ENCODE data around the gene NEU3.
"Not testable (repeated sequence)": the region's sequence is repeated elsewhere in the genome, so short reads cannot be mapped to it uniquely, and the experiment has no call there.

NEU3 gene

DNA sequence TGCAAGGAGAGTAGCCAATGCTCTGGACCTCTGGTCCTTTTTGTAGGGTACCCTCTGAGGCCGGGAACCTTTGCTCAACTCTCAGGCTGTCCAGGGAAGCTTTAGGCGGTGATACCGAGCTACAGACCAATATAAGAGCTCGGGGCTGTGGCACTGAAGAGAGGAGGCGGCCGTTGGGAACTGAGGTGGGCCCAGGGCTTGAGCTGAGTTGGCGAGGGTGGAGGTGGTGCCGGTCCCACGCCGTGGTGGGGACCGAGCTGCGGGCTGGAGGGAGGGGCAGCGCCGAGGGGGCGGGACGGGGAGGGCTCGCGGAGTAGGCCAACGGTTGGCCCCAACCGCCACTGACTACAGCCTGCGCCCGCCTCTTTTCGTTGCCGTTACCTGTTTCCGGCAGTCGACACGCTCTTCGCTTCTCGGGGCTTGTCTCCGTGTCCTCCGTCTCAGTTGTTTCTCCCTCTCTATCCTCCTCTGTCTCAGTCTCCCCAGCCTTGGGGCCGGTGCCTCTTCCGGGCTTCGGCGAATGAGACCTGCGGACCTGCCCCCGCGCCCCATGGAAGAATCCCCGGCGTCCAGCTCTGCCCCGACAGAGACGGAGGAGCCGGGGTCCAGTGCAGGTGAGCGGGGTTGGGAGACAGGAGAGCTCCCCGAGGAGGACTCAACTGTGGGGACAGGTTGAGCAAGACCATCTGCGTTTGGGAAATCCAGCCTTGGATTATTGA is at the start of gene NEU3:
Gene NEU3, plus strand, starts transcription at position 393 of the 719 bp plus-strand sequence. Its CDS starts 128 bp downstream, at position 521.
- DNase-seq (ENCODE audit: low spot score) = peak; percentile 48

DNA sequence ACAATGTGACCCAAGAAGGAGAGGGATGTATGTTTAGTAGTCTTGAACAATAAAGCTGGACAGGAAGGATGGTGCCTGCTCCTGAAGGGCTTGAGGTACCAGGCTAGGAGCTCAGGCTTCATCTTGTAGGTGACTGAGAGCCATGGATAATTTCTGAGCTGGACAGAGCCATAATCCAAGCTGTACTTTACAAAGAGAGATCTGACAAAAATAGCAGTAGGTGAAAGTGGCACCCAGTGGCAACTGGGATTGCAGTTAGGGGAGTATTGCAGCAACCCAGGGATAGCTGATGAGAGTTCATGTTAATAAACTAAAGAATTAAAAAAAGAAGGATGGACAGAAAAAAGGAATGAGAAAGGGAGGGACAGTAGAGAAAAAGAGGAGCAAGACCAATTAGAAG is 47.2 kb upstream of the NEU3 start:
- DNase-seq (ENCODE audit: low spot score) = no peak

DNA sequence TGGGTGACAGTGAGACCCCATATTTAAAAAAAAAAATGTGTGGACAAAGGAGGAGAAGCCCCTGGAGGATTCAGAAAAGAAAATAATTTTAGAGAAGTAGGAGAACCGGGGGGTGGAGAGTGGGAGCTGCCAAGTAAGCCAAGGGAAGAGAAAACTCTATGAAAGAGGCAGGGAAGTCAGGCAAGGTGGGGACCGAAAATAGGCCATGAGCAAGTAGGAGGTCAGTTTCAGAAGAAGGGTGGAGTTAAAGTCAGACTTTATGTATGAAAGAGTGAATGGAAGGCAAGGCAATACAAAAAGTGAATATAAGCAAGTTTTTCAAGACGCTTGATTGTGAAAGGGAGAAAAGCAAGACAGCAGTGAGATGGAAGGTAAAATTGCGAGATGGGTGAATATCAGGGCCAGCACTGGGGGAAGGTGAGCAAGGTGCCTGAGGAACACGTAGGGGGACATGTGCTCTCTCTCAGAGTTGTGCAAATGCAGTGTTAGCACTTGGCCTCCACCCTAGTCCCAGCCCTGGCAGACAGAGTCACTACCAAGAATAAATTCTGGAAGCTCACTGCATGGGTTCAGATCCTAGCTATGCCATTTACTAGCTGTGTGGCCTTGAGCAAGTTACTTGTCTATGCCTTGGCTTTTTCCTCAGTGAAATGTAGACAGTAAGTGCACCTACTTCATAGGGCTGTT is 46.5 kb upstream of the NEU3 start:
- no peak for DNase-seq (ENCODE audit: low spot score)

GRCh38 chr11:74948546-74948897 is 40.2 kb upstream of the NEU3 start:
- DNase-seq (ENCODE audit: low spot score) = peak; percentile 22

GRCh38 chr11:74948898-74949752 is 39.6 kb upstream of the NEU3 start, which contains the start of the genes SPCS2 and XRRA1:
Gene SPCS2, plus strand, starts transcription at chr11:74949266. Its CDS starts 20 bp downstream, at chr11:74949286.
Gene XRRA1, minus strand, starts transcription at chr11:74949091. Its CDS starts 8,213 bp downstream, at chr11:74940878.
- peak; percentile 83 for DNase-seq (ENCODE audit: low spot score)

DNA sequence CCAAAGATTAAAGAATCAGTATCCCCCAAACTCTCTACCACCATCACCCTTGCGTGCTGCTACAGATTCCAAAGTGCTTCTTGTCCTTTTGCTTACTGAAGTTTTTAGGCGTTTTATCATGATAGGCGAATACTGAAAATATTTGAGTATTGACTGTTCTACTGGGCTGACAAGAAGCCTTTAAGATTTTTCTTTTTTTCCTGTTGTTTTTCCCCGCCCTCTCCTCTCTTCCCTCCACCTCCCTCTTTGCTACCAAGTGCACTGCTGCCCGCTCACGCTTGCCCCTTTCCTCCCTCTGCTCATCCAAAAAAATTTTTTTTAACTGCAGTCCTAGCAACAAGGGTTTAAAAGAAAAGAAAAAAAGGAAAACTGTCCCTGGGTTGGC is 39.0 kb upstream of the NEU3 start:
- no peak for DNase-seq (ENCODE audit: low spot score)

- DNase-seq (ENCODE audit: low spot score) = no peak
Measured at GRCh38 chr11:74950374-74950969, 38.3 kb upstream of the NEU3 start.

GRCh38 chr11:74951226-74951625 is 37.5 kb upstream of the NEU3 start:
- DNase-seq (ENCODE audit: low spot score) = no peak

DNA sequence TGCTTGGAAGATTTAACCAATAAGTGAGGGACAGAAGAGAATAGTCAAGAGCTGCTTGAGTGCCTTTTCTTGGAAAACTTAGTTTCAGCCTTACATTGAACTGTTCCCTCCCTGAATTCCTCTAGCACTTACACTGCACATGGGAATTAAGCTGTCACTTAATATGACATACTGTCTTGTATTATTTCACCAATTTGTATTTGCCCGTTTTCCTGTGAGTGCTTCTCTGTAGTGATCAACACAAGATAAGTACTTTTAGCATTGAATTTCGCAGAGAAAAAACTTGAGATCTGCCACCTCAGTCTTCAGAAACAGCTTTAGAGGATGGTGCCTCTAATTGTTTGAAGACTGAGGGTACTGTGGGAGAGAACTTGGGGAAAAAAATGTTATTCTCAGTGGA is 36.0 kb upstream of the NEU3 start:
- no peak for DNase-seq (ENCODE audit: low spot score)

- no peak for DNase-seq (ENCODE audit: low spot score)
Measured at GRCh38 chr11:74953451-74953850, 35.3 kb upstream of the NEU3 start.

DNA sequence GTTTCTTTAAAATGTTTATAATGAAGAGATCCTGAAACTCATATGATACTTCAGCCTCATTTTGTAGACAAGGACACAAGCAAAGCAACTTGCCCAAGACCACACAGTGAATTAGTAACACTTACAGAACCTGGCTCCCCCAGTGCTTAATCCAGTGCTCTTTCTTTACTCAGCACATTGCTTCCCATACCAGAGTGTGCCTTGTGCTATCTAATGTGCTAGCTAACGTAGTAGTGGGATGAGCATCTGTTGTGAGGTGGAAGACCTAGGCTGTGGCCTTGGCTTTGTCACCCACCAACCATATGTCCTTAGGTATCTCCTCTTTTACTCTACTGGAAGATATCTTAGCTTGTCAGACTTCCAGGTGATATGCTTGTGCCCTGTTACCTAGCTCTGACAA is 34.5 kb upstream of the NEU3 start:
- DNase-seq (ENCODE audit: low spot score) = no peak

DNA sequence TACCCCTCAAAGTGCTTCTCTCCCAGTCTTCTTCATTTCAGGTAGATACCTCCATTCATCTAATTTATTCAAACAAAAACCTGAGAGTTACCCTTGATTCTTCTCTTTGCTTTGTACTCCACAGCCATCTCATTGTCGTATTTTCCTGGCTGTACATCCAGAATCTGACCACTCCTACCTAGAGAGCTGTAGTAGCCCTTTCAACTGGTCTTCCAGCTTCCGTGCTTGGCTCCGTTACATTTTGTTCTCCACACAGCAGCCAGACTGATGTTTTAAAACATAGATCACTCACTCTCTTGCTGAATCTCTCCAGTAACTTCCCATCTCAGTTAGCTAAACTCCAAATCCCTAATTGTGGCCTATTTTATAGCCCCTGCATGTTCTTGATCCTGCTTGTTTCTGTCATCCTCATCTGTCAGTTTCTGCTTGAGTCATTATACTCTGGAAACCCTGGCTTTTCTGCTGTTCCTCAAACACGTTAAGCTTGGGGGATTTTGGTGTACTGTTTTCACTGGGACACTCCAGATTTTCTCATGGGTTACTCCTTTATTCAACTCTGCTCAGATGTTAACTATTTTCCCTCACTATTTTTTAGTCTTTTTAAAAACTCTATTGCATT is 32.2 kb upstream of the NEU3 start:
- no peak for DNase-seq (ENCODE audit: low spot score)

- DNase-seq (ENCODE audit: low spot score) = no peak
Measured at GRCh38 chr11:74957937-74958629, 30.6 kb upstream of the NEU3 start.

GRCh38 chr11:74960128-74960527 is 28.6 kb upstream of the NEU3 start:
- not testable (repeated sequence) for DNase-seq (ENCODE audit: low spot score)

DNA sequence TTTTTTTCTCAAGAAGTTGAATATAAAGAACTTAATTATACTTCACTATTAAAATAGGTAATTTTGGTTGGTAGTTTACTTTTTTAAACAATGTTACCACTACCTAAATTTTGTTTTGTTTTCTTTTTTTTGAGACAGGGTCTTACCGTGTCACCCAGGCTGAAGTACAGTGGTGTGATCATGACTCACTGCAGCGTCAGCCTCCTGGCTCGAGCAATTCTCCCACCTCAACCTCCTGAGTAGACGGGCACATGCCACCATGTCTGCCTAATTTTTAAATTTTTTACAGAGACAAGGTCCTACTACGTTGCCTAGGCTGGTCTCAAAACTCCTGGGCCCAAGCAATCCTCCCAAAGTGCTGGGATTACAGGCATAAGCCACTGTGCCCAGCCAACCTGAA is 22.1 kb upstream of the NEU3 start:
- DNase-seq (ENCODE audit: low spot score) = no peak

- no peak for DNase-seq (ENCODE audit: low spot score)
Measured at GRCh38 chr11:74970852-74971395, 17.8 kb upstream of the NEU3 start.

GRCh38 chr11:74971424-74971823 is 17.3 kb upstream of the NEU3 start:
- DNase-seq (ENCODE audit: low spot score) = no peak

GRCh38 chr11:74978041-74978440 is 10.7 kb upstream of the NEU3 start:
- DNase-seq (ENCODE audit: low spot score) = no peak

DNA sequence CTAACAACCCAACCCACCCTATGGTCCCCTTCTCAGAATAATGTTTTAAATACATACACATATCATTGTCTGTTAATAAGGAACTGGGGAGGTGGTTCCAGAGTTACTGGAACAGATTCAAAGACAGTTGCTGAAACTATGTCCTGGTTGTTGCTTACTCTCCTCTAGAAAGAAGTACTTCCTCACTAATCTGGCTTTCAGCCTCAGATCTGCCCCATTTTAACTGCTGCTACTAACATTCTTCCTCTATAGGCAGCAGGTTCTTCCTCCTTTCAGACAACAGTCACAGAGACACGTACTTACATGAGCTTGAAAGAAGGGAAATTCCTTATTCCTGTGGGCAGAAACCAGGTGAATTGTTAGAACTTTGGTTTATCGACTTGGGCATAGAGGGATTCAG is 8.1 kb upstream of the NEU3 start:
- no peak for DNase-seq (ENCODE audit: low spot score)

- DNase-seq (ENCODE audit: low spot score) = no peak
Measured at GRCh38 chr11:74981888-74982287, 6.8 kb upstream of the NEU3 start.

DNA sequence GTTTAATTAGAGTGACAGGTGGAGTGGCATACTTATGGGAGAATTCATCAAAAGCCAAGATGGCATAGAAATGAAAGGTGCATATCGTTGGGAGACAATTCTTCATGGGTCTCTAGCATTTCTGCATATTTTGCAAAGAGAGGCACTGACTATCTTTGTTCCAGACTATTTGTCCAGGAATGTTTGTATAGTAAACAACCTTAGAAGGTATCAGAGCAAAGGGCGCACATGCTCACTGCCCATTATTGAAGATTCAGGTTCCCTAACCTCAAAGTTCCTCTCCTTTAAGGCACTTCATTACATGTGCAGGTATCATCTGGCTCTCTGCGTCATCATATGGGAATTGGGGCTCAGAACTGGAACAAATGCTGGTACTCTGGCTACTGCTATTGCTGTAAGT is 4.7 kb upstream of the NEU3 start:
- no peak for DNase-seq (ENCODE audit: low spot score)

Data from HuH-7.5 (cell line).